Hepatocyte (in vitro differentiated cells): ENCODE data around the gene TMEM121B.

Experiments
- EZH2 ChIP-seq: fragments of 200-600 bp; sonication (generic); IDR thresholded peaks from 2 replicates; pipeline ENCODE4 v1.6.1; 2016; ENCODE audit warnings: antibody characterized with exemption, mild to moderate bottlenecking, borderline replicate concordance
- EZH2phosphoT487 ChIP-seq: fragments of 200-600 bp; sonication (generic); IDR thresholded peaks from one replicate; pipeline ENCODE4 v1.6.1; 2018; ENCODE audit warnings: antibody characterized with exemption, mild to moderate bottlenecking, low read depth, moderate library complexity; ENCODE audit not compliant: unreplicated experiment, severe bottlenecking
- TF ChIP-seq, protein P1 (sequence below): fragments of 200-600 bp; sonication (generic); IDR thresholded peaks from 2 replicates; pipeline ENCODE4 v1.5.1; 2016; ENCODE audit warnings: antibody characterized with exemption, mild to moderate bottlenecking; ENCODE audit not compliant: poor library complexity

DNA sequence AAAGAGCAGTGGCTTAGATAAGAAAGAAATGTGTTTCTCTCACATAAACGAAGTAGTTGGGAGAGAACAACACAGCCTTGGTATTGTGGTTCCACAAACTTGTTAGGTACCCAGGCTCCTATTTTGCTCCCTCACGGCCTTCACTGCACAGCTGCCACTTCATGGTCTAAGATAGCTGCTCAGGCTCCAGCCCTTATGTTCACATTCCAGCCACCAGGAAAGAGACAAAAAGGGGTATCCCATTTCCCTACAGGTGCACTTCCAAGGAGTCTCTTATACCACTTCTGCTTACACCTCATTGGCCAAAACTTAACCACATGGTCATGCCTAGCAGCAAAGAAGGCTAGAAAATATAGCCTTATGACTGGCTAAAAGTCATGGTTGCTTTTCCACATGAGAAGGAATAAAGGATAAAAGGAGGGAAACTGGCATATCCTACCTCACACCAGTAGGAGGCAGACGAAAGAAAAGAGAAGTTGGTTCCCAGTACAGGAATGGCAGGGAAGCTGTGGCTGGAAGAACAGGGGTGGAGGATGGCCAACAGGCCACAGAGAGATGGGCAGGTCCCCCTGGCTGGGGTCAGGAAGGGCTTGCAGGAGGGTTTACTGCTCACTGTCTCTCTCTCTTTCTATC is 43.3 kb upstream of the TMEM121B start:
- TF ChIP-seq, protein P1, sequence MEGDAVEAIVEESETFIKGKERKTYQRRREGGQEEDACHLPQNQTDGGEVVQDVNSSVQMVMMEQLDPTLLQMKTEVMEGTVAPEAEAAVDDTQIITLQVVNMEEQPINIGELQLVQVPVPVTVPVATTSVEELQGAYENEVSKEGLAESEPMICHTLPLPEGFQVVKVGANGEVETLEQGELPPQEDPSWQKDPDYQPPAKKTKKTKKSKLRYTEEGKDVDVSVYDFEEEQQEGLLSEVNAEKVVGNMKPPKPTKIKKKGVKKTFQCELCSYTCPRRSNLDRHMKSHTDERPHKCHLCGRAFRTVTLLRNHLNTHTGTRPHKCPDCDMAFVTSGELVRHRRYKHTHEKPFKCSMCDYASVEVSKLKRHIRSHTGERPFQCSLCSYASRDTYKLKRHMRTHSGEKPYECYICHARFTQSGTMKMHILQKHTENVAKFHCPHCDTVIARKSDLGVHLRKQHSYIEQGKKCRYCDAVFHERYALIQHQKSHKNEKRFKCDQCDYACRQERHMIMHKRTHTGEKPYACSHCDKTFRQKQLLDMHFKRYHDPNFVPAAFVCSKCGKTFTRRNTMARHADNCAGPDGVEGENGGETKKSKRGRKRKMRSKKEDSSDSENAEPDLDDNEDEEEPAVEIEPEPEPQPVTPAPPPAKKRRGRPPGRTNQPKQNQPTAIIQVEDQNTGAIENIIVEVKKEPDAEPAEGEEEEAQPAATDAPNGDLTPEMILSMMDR, result peak; percentile 2
- no peak for TF ChIP-seq EZH2phosphoT487
- TF ChIP-seq EZH2, result no peak
